NT2/D1 (cell line): Measurements from ENCODE around the gene CDH18.

ENCODE experiments used
- SUZ12 ChIP-seq: IDR thresholded peaks from 2 replicates; pipeline ENCODE4 v1.6.1; 2011; ENCODE audit not compliant: insufficient read length, insufficient read depth; ENCODE audit errors: extremely low read depth
- YY1 ChIP-seq: IDR thresholded peaks from 2 replicates; pipeline ENCODE4 v1.6.1; 2011; ENCODE audit not compliant: insufficient read length, insufficient read depth
- ZNF274 ChIP-seq: IDR thresholded peaks from 2 replicates; pipeline ENCODE4 v1.6.1; 2011; ENCODE audit warnings: mild to moderate bottlenecking, low read depth, low read length

DNA sequence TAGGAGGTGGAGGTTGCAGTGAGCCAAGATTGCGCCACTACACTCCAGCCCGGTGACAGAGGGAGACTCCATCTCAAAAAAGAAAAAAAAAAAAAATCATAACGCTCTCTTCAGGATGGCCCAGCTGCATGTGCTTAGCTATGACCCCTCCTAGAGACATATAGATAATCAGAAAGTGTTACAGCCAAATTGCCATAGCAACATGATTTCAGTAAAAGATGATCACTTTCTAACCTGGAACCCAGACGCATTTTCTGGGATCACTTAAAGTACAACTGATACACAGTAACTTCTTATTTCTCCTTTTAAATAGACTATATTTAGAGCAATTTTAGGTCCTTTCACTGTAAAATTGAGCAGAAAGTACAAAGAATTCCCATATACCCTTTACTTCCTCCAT, 372.9 kb downstream of the CDH18 start:
- TF ChIP-seq ZNF274 (no peak), YY1 (no peak), SUZ12 (no peak)
